GM21360 (cell line): Measurements from ENCODE around the gene CELF4.

ENCODE experiments used
- ATAC-seq: cut with Tn5 transposase; IDR thresholded peaks from one replicate; pipeline ENCODE4 v1.9.1; 2021; ENCODE audit warnings: mild to moderate bottlenecking, moderate library complexity; ENCODE audit not compliant: unreplicated experiment

CELF4 gene

GRCh38 chr18:37422596-37422995 is 143.0 kb downstream of the CELF4 start:
- ATAC-seq: no peak

GRCh38 chr18:37422116-37422515 is 143.5 kb downstream of the CELF4 start:
- no peak for ATAC-seq

DNA sequence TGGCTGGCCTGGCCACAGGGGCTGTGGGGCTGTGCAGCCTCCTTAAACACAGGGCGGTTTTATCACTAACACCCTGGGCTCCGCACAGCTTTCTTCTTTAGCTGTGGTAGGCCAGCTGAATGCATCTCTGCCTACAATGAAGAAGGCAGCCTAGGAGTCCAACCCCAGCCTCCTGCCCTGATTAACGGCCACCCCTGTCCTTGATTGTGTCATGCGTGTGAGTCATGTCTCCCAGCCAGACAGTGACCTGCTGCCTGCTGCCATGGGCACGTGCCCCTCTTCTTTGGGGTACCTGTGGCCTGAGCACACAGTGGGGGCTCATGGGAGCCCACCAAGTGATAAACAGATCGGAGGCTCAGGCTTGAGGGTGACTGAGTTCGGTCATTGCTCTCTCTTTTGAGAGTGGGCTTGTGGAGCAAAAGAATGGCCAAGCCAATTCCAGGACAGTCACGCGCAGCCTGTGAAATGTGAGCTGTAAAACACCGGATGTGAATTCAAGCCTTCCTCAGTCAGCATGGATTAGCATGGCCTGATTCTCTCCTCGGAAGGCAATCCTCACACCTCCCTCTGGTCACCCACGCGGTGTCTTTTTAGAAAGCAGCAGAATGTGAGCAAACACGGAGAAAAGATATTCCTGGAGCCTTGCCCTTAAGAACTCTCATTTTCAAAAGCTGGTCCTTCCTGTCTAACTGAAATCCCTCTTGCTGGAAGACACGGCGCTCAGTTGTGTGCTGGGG is 144.1 kb downstream of the CELF4 start:
- no peak for ATAC-seq

DNA sequence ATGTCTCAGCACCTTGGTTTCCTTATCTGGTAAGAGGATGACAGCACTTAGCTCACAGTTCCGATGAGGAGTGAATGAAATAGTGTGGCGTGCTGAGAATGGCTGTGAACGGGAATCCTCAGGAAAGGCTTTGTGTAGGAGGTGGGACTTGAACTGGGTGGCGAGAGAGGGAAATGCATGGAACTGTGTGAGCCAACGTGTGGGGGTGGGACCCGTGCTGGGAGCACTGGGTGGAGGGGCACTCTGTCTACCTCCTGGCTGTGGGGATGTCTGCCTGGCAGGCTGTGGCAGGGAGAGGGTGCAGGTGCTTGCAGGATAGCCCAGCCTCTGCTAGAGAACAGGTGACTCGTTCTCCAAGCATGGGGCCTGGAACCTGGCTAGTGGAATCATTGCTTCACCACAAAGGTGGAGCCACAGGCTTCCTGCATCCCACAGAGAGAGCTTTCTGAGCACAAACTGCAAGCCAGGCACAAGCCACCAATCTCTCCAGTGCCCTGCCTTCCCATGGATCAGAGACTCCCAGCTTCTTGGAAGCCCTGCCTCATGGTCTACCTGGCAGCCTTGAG is 145.2 kb downstream of the CELF4 start:
- ATAC-seq: no peak

GRCh38 chr18:37419866-37420265 is 145.7 kb downstream of the CELF4 start:
- no peak for ATAC-seq

DNA sequence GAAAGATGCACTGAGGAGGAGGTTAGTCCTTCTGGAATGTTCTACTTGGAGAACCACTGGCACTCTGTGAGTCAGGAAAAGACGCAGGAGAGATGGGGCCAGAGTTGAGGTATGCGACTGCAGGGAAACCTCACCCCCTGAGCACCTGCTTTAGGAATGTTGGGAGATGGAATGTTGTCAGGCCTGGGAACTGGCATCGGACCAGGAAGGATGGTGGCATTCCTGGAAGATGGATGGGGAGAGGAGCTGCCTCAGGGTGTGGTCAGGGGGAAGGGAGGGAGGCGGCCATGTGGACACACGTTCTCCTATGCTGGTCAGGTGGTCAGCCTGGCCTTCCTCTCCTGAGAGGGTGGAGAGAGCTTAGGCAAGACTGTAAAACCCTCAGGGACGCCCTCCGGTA is 146.3 kb downstream of the CELF4 start:
- no peak for ATAC-seq

DNA sequence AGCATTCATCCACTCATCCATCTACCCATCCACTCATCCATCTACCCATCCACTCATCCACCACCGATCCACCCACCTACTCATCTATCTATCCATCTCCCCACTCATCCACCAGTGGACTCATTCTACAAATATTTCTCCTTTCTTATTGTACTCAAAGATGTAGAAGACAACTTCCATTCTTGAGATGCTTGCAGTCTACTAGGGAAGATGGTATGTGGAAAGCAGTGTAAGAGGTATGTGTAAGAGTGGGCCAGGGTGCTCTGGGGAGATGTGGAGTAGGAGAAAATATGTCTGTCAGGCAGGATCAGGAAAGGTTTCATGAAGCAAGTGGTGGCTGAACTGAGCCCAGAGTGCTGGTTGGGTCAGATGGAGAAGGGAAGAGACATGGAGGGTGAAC is 150.8 kb downstream of the CELF4 start:
- no peak for ATAC-seq

DNA sequence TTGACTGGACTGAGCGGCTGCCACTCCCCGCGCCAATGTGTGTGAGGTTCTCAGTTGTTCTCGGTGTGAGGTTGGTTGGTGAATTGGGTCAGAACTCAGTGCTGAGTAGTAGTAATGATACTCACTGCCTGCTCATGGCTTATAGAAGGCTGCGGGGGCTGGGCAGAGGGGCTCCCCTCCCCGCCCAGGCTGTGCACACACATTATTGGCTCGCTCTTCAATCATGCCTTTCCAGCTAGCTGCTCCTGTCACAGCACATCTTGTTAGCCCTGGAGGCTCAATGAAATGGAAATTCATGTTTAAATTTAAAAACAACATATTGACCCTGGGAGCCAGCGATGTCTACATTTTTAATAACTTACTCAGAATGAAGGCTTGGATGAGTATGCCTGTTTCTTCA is 152.8 kb downstream of the CELF4 start:
- no peak for ATAC-seq

DNA sequence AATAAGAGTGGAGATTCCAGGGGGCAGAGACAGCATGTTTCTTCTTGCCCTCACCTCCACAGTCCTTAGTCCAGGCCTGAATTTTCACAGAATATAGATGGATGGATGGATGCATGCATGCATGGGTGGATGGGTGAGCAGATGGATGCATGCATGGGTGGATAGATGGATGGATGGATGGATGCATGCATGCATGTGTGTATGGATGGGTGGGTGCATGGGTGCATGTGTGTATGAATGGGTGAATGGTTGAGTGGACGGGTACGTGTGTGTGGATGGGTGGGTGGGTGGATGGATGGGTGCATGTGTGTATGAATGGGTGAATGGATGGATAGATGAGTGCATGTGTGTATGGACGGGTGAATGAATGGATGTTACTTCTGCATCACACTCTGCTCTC is 153.3 kb downstream of the CELF4 start:
- no peak for ATAC-seq

DNA sequence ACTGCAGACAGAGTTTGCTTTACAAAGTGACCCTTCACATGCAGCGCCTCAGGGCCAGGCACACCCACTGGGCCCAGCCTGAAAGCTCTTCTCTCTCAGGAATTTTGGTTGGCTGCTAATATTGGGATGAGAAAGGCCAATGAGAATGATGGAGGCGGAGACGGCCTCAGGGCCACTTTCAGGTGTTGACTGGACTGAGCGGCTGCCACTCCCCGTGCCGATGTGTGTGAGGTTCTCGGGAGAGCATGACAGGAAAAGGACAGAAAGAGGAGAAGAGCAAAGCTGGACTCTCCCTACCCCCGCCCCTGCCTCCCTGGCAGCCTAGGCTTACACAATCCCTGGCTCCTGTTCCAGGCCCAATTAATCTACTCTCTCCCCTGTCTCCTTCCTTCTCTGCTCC is 155.7 kb downstream of the CELF4 start:
- ATAC-seq: no peak

GRCh38 chr18:37408676-37409265 is 156.8 kb downstream of the CELF4 start:
- ATAC-seq: no peak

DNA sequence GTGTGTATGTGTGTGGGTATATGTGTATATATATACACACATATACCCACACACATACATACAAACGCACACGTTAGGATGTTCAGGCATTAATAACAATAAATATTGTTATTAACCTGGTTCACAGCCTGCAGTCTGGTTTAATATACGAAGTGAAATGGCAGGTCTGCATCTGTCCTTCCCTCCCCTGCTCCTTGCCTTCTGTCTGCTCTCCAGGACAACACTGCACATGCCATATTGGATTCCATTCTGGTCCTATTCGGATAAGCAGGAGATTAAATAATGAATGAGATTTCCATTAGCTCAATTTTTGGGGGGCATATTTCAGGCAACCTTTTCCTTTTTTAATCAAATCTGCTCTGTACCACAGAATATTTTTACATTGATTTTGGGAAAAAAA is 158.0 kb downstream of the CELF4 start:
- ATAC-seq: no peak

GRCh38 chr18:37405772-37406171 is 159.8 kb downstream of the CELF4 start:
- no peak for ATAC-seq

- ATAC-seq: no peak
These were observed 160.4 kb downstream of the CELF4 start for GRCh38 chr18:37405229-37405628.

DNA sequence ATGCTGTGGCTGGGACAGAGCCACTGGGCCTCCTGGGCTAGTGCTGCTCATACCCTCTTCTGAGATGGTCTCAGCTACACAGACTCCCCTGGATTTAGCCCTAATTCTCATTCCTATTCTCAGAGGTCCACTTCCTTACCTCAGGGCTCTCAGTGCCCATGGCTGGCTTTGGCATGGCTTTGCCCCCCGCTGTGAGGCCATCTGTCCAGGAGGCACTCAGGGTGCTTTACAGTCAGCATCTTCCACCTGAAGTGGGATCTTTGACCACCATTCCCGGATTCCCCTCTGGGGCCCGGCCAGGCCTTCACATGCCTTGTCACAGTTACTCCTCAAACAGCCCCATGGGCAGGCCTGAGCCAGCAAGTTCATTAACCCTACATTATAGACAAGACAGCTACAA is 161.8 kb downstream of the CELF4 start:
- ATAC-seq: no peak

- ATAC-seq: no peak
These were observed 162.4 kb downstream of the CELF4 start for GRCh38 chr18:37403100-37403781.

- ATAC-seq: no peak
These were observed 162.9 kb downstream of the CELF4 start for GRCh38 chr18:37402735-37403099.

GRCh38 chr18:37400802-37401201 is 164.8 kb downstream of the CELF4 start:
- no peak for ATAC-seq

- ATAC-seq: no peak
These were observed 167.2 kb downstream of the CELF4 start for GRCh38 chr18:37398248-37398920.

DNA sequence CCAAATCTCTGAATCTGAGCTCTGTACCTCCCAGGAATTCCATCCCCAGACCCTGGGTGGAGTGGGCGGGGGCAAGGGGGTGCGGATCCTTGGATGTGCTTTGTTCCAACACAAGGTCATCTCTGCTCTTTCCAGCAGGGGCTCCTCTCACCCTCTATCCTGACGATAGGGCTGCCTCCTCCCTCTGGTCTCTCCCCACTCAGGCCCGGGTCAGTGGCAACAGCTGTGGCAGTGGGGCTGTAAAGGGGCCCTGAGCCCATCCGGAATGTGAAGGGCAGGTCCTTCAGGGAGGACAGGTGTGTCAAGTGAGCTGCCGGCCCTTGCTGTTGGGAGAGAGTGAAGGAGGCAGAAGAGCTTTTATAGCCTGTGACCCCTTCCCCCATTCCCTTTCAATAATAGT is 167.8 kb downstream of the CELF4 start:
- no peak for ATAC-seq

DNA sequence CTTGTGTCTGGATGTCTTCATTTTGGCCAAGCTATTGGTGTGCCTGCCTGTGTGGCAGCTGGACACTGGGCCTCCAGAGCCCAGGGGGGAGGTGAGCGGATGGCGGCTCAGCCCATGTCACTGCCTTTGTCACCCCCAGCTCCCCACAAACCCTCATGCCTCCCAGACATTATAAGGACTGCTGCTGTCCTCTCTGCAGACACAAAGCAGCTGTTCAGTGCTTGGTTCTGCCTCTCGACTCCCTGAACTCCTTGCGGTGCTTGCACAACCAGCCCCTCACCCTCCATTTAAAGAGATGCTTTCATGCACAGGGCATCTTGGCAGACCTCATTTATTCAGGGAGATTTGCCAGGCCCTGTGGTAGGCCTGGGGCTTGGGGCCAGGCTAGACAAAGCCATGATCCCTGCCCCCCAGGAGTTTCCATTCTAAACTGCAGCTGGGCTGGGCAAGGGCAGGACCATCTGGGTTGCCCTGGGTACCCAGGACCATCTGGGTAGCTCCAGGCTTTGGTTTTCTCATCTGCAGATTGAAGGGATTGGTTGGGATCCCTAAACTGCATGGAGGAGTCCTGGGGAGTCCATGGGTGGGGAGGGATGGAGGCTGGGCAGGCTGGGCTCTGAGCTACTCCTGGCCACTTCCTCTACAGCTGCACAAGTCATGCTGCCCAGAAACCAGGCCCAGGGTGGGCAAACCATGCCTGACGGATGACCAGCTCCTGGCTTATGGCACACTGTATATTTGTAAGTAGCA is 168.5 kb downstream of the CELF4 start:
- no peak for ATAC-seq
